ENCODE measurements around the gene PCK2.

Gene PCK2

DNA sequence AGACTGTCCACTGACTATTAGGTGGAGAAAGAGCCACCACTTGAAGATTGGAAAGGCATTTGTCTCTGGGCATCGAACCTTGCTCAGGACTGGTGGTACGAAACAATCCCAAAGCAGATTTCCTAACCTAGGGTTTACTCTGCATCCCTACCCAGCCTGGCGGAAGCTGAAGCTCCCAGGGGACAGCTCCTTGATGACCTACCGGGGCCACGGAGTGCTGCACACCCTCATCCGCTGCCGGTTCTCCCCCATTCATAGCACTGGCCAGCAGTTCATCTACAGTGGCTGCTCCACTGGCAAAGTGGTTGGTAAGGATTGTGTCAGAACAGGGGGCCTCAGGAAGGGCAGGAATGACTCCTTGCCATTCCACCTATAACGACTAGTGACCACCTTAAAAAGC, 27.1 kb downstream of the PCK2 start:
- DNase-seq: no peak

DNA sequence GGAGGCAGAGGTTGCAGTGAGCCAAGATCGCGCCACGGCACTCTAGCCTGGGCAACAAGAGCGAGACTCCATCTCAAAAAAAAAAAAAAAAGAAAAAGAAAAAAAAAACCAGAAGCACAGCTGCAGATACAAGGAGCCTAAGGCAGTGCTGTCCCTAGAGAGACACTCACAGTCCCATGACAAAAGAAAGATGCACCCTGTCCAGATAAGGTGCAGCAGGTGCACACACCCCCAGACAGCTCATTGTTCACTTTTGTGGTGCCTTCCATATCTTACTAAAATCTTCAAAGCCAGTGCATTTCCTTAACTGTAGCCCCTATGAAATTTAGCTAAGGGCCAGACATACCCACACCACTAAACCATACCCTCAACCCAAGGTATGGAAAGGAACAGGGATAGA, 28.3 kb downstream of the PCK2 start:
- no peak for DNase-seq

DNA sequence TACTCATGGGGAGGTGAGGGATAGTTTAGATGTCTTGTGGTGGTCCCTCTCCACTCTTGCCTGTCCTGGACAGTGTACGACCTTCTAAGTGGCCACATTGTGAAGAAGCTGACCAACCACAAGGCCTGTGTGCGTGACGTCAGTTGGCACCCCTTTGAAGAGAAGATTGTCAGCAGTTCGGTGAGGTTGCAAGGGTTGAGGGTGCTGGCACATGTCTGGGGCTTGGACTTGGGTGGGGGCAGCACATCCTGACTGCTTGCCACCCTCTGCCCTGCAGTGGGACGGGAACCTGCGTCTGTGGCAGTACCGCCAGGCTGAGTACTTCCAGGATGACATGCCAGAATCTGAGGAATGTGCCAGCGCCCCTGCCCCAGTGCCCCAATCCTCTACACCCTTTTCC, 28.8 kb downstream of the PCK2 start:
- DNase-seq: no peak

DNA sequence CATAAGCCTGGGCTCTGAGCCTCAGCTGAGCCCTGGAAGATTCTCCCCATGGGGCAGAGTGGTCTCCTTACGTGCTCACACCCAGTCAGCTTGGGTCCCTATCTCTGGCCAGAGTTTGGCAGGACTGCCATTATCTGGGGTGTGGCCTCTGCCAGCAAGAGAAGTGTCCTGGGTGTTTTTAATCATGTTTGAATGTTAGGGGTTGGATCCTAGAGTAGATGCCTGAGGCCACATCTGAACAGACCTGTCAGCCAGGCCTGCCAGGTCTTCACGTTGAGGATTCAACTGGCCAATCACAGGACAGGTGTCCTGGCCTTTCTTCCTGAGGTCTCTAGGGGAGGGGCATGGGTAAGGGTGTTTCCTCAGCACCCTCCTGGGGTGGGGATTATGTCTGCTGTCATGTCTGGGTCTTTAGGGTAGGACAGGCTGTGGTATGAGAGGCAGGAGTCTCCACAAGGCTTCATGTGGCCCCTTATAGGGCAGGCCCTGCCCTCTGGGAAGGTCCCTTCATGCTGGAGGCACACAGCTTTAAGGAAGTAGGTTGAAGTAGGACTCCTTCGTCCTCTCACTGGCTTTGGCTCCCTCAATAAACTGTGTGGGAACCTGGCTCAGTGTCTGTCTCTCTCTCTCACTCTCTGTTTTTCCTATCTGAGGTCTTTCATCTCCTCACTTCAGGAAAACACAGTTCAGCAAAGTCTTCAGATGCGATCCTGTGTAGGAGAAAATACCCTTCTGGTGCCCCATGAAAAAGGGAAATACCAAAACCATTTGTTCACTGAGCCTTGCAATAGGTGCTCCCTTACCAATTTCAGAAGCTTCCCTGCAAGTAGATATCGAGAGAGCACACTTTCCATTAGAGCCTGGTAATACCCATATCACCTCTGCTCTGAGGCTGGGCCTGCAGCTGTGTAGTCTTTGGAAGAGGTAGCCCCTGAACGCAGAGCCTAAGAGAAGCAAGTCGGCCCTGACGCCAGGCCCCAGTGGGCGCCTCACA, 29.6 kb downstream of the PCK2 start:
- no peak for DNase-seq

DNA sequence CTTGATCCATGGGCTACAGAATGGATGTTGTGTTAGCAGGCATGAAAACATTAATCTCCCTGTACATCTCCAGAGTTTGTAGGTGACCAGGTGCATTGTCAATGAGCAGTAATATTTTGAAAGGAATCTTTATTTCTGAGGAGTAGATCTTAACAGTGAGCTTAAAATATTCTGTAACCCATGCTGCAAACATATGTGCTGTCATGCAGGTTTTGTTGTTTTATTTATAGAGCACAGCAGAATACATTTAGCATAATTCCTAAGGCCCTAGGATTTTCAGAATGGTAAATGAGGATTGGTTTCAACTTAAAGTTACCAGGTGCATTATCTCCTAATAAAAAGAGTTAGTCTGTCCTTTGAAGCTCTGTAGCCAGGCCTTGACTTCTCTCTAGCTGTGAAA, 32.8 kb downstream of the PCK2 start:
- no peak for DNase-seq

DNA sequence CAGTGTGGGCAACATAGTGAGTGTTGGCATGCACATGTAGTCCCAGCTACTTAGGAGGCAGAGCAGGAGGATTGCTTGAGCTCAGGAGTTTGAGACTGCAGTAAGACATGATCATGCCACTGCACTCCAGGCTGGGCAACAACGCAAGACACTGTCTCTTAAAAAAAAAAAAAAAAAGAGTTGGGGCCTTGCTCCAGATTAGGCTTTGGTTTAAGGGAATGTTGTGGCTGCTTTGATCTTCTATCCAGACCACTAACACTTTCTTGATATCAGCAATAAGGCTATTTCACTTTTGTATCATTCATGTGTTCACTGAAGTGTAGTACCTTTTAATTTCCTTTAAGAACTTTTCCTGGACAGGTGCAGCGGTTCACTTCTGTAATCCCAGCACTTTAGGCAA, 33.6 kb downstream of the PCK2 start:
- no peak for DNase-seq

DNA sequence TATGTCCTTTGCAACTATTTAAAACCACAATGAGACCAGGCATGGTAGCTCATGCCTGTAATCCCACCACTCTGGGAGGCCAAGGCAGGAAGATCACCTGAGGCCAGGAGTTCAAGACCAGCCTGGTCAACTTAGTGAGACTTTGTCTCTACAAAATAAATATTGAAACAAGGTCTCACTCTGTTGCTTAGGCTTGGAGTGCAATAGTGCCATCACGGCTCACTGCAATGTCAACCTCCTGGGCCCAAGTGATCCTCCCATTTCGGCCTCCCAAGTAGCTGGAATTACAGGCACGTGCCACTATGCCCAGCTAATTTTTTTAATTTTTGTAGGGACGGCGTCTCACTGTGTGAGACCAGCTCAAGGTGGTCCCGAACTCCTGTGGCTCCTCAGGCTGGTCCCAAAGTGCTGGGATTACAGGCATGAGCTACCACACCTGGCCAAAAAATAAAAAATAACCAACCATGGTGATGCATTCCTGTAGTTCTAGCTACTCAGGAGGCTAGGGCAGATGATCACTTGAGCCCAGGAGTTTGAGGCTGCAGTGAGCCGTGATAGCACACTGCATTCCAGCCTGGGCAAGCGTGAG, 35.4 kb downstream of the PCK2 start:
- DNase-seq: no peak

DNA sequence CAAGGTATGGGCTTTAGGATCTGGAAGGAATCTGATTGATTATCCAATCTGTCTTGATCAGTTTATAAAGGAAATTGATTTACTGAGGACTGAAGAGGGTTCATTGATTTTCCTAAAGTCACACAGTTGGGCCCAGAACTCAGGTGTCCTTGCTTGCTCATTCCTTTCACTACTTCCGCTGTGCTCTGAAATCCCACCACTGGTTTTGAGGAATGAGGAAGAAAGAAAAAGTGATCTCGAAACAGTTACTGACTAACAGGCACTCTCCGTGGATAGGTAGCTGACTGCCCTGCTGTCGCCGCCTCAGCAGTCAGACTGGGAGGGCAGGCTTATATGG, 36.2 kb downstream of the PCK2 start, which contains the start of gene FITM1:
FITM1 (plus strand) TSS at position 280 of the 337 bp plus-strand sequence. CDS start 905 bp downstream, outside the sequence.
- no peak for DNase-seq

DNA sequence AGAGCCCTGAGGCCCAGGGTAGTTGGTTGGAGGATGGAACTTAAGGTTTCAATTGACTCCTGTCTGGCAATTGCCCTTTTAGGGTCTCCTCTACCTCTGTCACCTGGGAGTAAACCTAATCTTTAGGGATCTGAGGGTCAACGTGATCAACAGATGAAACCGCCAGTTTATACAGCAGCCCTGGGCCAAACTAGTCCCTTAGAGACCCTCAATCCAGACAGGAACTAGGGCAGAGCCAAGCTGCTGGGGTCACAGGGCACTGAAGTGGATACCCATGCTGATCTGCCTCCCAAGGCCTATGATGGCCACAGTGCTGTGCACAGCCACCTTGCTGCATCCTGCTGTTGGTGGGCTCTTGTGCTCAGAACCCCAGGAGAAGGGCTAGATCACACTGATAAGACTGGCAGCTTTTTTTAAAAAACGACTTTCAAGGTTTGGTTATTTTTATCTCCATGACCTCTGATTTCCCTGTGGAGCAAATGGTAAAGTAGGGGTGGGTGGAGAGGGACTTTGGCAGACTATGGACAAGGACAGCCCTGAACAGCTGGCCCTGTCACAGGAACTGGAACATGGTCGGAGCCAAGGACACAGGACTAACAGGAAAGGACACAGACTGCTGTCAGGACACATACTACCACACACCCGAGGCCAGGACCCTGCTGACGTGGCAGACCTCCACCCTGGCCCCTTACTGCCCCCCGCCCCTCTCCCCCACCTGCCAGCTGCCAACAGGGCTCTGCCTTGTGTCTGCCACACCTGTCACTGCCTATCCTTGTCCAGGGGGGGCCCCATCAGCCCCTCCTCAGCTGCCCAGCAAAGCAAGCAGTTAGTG, 36.8 kb downstream of the PCK2 start:
- DNase-seq: no peak

DNA sequence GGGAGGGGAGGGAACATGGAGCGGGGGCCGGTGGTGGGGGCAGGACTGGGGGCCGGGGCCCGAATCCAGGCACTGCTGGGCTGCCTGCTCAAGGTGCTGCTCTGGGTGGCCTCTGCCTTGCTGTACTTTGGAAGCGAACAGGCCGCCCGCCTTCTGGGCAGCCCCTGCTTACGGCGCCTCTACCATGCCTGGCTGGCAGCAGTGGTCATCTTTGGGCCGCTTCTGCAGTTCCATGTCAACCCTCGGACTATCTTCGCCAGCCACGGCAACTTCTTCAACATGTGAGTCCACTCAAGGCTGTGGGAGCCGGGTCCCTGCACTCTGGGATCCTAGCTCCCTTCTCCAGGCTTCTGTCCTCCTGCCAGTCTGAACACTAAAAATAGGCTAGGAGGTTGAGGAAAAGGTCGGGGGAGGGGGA, 37.4 kb downstream of the PCK2 start:
- DNase-seq: no peak

DNA sequence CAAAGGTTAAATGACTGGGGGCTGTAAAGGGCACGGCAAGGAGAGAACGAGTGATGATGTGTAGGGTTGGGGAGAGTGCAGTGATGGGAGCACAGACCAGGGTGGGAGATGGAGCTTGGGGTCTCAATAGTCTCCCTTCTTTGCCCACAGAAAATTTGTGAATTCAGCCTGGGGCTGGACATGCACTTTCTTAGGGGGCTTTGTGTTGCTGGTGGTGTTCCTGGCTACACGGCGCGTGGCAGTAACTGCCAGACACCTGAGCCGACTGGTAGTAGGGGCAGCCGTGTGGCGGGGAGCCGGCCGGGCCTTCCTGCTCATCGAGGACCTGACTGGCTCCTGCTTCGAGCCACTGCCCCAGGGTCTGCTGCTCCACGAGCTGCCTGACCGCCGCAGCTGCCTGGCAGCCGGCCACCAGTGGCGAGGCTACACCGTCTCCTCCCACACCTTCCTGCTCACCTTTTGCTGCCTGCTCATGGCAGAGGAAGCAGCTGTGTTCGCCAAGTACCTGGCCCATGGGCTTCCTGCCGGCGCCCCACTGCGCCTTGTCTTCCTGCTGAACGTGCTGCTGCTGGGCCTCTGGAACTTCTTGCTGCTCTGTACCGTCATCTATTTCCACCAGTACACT, 38.1 kb downstream of the PCK2 start:
- no peak for DNase-seq

DNA sequence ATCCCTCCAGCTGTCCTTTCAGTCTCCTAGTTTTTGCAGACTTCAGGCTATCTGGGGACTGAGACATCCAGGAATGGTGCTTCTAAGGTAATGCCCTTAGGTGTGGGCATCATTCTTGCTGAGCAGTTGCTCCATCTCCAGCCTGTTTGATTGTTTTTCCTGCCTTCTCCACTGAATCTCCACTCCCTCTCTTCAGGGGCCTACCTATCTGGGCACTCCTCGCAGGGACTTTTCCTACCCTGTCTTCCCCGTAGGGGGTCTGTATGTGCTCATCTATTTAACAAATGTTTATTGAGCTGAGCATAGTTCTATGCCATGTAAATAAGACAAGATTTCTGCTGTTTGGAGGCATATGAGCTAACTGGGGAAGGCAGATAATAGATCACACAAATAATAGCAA, 38.9 kb downstream of the PCK2 start:
- DNase-seq: no peak

DNA sequence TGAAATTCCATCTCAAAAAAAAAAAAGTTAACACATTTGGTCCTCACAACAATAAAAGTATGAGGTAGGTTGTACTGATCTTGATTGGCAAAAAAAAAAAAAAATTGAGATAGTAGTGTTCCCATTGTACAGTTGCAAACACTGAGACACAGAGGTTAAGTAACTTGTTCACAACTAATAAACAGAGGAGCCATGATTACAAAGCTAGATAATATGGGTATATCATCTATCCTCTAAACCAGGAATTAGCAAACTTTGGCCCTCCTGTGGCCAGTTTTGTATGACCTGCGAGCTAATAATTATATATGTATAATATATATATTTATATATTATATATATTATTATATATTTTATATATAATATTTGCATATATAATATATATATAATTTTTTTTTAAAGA, 39.6 kb downstream of the PCK2 start:
- DNase-seq: no peak

DNA sequence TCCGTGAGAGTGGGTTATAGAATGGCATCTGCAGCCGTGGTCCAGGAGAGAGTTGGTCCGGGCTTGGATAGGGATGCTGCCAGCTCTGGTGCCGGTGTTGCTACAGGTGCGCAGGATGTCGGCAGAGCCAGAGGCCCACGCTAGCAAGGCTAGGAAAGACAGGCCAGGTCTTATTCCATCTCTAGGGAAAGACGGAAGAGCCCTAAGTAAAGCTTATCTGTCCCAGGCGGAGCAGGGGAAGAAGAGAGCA, 41.4 kb downstream of the PCK2 start:
- no peak for DNase-seq

DNA sequence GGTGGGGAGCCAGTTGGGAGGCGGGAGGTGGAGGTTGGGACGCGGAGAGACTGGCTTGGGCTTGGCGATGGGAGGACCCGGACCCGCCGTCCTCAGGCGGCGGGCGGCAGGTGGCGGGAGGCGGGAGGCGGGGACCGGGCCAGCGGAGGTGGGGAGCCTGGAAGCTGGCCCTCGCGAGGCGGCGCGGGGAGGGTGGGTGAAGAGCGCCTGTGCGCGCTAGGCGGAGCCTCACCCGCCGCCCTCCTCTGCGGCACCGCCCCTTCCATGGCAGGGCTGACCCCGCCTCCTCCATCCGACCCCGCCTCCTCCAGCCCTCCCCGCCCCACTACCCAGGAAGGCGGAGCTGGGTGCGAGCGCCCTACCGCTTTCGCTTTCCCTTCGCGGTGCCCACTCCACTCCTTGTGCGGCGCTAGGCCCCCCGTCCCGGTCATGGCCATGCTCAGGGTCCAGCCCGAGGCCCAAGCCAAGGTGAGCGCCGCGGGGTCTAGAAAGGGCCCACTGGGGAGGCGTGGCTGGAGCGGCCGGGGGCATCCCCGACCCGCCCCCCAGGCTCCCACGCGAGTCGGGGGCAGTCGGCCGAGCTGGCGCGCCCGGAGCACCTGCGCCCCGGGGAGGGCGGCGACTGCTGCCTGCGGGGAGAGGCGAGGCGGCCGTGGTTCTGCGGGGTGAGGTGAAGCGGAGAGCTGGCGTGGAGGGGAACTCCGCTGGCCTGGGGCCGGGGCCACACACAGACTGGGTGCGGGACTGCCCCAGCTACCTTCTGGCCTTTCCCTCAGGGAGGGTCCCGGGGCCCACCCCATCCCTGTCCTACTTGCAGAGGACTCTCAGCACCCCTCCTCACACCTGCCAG, 41.9 kb downstream of the PCK2 start, which contains the start of gene PSME1:
PSME1 (plus strand) TSS at position 361 of the 850 bp plus-strand sequence; CDS start at position 430, 69 bp downstream.
- peak; percentile 79 for DNase-seq

DNA sequence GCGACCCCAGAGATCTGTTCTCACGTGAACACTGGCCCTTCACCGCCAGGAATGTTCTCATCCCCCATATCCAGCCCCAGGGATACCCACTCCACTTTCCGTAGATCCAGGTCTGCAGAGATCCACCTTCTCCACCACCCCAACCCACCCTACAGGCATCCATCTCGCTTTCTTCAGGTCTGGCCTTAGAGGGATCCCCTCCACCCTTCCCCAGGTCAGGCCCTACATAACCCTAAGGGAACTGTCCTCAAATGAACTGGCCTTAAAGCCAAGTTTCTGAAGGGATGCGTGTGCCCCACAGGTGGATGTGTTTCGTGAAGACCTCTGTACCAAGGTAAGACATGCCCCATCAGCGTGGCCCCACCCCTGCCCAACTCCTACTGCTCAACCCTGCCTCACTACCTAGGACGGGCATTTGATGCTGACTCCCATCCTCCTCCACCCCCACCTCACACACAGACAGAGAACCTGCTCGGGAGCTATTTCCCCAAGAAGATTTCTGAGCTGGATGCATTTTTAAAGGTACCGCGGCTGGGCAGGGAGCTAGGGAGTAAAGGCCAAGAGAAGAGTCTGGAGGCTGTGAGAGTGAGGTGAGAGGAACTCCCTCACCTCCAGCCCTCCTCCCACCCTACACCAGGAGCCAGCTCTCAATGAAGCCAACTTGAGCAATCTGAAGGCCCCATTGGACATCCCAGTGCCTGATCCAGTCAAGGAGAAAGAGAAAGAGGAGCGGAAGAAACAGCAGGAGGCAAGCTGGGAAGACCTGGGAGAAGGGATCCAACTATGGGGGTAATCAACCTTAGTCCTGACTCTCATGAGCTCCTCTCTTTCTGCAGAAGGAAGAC, 42.8 kb downstream of the PCK2 start:
- DNase-seq: no peak

DNA sequence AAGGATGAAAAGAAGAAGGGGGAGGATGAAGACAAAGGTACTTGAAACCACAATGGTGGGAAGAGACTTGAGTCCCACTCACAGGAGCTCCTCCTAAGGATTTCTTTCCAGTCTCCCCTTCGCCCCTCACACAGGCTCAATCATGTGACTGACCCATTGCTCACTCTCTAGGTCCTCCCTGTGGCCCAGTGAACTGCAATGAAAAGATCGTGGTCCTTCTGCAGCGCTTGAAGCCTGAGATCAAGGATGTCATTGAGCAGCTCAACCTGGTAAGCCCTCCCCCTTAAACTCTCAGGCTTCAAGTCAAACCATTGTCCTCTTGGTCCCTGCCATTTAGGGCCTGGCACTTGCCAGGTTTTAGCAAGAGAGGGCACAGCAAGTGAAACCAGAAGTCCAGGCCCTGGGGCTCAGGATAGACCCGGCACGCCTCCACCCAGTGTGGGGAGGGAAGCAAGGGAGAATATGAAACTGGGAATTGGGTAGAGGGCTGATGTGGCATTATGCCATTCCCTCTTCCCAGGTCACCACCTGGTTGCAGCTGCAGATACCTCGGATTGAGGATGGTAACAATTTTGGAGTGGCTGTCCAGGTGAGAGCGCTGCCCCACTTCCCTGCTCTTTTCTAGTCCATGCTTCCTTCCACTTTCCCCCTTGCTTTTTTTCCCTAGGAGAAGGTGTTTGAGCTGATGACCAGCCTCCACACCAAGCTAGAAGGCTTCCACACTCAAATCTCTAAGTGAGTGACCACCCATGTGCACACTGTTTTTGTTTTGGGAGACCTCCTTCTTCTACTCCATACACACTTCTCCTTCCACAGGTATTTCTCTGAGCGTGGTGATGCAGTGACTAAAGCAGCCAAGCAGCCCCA, 43.7 kb downstream of the PCK2 start:
- no peak for DNase-seq

DNA sequence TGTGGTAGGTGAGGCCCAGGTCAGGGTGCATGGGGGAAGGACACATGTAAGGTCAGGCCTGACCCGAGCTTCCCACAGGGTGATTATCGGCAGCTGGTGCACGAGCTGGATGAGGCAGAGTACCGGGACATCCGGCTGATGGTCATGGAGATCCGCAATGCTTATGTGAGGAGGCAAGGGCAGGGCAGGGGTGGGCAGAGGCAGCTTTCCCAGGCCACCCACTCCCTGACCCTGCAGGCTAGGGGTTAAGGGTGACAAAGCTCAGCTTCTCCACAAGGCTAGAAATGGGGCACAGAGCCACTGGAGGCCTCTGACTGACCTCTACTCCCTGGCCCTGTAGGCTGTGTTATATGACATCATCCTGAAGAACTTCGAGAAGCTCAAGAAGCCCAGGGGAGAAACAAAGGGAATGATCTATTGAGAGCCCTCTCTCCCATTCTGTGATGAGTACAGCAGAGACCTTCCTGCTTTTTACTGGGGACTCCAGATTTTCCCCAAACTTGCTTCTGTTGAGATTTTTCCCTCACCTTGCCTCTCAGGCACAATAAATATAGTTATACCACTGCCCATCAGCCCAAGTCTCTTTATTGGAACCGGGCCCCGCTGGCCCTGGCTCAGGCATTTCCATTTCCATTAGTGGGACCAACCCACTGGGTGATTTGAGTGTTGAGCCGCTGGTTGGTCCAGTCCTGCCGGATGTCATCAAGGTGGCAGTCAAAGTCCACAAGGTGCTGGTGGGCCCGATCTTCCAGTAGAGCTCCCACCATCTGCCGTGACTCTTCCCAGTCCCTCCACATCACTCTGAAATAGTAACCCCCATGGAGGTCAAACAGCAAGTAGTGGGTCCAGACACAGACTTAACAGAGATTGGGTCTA, 44.5 kb downstream of the PCK2 start:
- no peak for DNase-seq

DNA sequence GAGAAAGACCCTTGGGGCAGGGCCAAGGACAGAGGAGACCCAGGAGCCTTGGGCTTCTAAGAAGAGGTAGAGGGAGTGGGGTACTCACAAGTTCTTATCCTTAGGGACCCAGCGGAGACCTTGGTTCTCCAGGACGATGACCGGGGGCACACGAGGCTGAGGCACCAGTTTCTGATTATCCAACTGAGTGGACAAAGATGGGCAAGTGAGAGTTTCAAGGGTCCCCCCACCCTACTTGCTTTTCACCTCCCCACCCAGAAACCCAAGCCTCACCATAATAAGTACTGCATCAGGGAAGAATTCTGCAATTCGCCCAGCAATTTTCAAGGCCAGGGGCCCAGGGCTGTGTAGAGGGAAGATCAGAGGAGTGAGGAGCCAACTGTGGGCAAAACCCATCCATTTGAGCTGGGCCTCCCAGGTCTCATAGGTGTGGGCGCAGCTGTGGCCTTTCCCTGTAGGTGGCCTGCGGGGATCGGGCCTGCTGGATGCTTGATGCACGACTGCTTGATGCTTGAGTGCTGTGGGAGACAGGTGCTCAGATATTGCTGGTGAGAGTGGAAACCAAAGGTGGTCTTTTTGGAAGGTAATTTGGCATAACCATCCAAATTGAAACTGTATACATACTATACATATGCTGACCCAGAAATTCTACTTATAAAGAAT, 45.3 kb downstream of the PCK2 start:
- no peak for DNase-seq

Data from T1000 (cell line).